ENCODE measurements around the gene METTL13.

DNA sequence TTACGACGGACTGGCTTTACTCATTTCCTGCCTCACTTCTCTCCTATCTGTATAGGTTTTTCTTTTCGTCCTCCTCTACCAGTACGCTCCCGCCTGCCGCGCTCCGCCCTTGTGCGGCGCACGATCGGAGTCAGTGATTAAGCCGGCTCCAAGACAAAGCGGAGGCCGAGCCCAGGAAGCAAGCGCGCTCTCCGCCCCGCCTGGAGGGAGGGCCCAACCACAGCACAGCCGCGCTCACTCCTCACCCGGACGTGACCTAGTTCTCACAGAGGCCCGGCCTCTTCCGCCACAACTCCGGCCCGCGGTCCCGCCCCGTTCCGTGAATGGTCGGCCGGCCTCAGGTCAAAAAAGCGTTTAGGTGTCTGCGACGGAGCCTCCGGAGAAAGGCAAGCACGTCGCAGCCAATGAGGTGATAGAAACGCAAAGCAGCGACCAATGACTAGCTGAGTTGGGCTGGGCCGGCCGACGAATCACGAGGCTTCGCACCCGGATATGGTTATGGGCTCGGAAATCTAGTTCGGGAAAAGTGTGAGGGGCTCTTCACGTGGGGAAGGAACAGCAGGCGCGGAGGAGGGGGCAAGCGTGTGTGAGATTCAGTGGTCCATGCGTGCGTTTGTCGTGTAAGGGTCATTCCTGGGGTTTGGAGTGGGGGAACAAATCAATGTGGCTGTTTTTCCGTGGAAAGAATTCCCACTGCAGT, at the start of gene METTL13:
- TF ChIP-seq CTCF (IDR thresholded peaks at IDR 0.05) (no peak), EZH2 (IDR thresholded peaks at IDR 0.05; ENCODE audit: borderline replicate concordance, insufficient read depth, low read depth, low read length, poor library complexity, severe bottlenecking) (no peak)

Data from B cell (primary cell).